ENCODE measurements around the gene PHKA1. TPM values are rescaled to one million over a fixed set of nuclear protein-coding genes. Genes with fewer than 3 reads are reported as not detected.
"Not testable (repeated sequence)": the region's sequence is repeated elsewhere in the genome, so short reads cannot be mapped to it uniquely, and the experiment has no call there.

Gene PHKA1
- total and polyA plus RNA-seq, 4 donors = 0.57 to 5.5 (median 1.4) TPM

DNA sequence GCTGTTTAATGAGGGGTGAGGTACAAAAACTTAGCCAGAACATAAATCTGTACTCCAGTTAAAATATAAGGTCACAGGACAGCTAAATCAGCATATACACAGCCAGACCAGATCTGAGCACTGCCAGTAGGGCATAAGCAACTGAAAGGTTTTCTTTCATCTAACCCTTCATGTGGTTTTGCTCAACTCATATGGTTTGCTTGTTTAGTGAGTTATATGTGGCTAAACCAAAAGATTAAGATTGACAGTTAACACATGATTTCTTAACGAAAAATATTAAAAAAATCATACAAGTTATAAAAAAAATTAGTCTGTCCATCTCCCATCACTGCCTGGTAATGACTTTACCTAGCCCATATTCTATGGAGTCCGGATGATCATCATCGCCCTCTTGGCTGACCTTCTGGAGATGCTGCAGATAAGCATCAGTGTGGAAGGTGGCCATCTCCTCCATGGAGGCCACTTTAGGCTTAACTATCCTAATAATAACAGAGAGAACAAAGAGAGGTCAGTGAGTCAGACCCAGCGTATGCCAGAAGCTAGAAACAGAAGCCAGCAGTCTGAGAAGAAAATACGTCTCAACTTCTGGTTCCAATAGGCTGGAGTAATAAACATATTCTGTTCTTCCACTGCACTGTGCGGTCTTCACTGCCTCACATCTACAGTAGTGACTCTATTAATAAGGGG, 145.6 kb downstream of the PHKA1 start:
- Histone ChIP-seq H3K27ac (ENCODE audit: low read depth in 1 of 2, low read length in 2 of 2) (no peak overlapping the region), H3K27me3 (ENCODE audit: control insufficient read depth in 4 of 4, insufficient read depth in 4 of 4, low read length in 3 of 4) (no peaks in the 10 kb centered on the region), H3K9ac (ENCODE audit: low read depth in 1 of 2, low read length in 2 of 2) (no peak overlapping the region), H3K4me1 (ENCODE audit: control insufficient read depth in 4 of 4, insufficient read depth in 4 of 4, low read length in 3 of 4) (peaks cover 0 to 7% (median 2%) of the 10 kb centered on the region in 4 donors), H3K36me3 (ENCODE audit: control insufficient read depth in 4 of 4, insufficient read depth in 3 of 4, low read depth in 1 of 4, low read length in 3 of 4) (peaks cover 0 to 22% (median 12%) of the 10 kb centered on the region in 4 donors), H3K4me3 (ENCODE audit: low read depth in 1 of 3, low read length in 3 of 3) (no peak overlapping the region), H3K9me3 (ENCODE audit: control insufficient read depth in 4 of 4, low read length in 3 of 4) (no peaks in the 10 kb centered on the region)
- TF ChIP-seq MAX (IDR thresholded peaks at IDR 0.05) (no peak), CTCF (IDR thresholded peaks at IDR 0.05; ENCODE audit: low read depth, low read length, missing input control) (no peak), RAD21 (IDR thresholded peaks at IDR 0.05) (no peak), FOXA1 (IDR thresholded peaks at IDR 0.05) (no peak), ATF3 (IDR thresholded peaks at IDR 0.05) (no peak)
- TF ChIP-seq, protein P1, sequence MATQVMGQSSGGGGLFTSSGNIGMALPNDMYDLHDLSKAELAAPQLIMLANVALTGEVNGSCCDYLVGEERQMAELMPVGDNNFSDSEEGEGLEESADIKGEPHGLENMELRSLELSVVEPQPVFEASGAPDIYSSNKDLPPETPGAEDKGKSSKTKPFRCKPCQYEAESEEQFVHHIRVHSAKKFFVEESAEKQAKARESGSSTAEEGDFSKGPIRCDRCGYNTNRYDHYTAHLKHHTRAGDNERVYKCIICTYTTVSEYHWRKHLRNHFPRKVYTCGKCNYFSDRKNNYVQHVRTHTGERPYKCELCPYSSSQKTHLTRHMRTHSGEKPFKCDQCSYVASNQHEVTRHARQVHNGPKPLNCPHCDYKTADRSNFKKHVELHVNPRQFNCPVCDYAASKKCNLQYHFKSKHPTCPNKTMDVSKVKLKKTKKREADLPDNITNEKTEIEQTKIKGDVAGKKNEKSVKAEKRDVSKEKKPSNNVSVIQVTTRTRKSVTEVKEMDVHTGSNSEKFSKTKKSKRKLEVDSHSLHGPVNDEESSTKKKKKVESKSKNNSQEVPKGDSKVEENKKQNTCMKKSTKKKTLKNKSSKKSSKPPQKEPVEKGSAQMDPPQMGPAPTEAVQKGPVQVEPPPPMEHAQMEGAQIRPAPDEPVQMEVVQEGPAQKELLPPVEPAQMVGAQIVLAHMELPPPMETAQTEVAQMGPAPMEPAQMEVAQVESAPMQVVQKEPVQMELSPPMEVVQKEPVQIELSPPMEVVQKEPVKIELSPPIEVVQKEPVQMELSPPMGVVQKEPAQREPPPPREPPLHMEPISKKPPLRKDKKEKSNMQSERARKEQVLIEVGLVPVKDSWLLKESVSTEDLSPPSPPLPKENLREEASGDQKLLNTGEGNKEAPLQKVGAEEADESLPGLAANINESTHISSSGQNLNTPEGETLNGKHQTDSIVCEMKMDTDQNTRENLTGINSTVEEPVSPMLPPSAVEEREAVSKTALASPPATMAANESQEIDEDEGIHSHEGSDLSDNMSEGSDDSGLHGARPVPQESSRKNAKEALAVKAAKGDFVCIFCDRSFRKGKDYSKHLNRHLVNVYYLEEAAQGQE (IDR thresholded peaks at IDR 0.05) = no peak
- WGBS = 92% methylated on average over 6 of the region's 6 CpGs
- DNase-seq (ENCODE audit: low spot score) = no peak

DNA sequence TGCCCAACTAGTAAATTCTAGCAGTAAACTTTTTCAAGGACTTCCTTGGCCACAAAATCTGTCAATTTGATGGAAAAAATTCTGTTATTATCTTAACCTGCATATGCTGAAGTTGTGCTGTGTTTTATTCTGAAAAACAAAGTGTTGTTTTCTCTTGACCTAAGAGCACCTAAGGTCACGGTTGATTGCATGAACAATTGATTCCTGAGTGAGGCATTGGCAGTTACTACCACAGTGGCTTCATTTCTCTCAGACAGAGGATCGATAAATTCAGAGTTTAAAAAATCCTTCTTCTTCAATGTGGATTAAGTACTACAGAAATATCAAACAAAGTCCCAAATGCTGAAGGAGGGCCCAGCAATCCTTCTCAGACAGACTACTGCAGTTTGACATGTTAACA, 147.7 kb downstream of the PHKA1 start:
- no peak overlapping the region for H3K4me3 ChIP-seq (ENCODE audit: low read depth in 1 of 3, low read length in 3 of 3)
- no peak overlapping the region for H3K9ac ChIP-seq (ENCODE audit: low read depth in 1 of 2, low read length in 2 of 2)
- H3K27ac ChIP-seq (ENCODE audit: low read depth in 1 of 2, low read length in 2 of 2) = no peak overlapping the region
- TF ChIP-seq RXRA (IDR thresholded peaks at IDR 0.05) = peak; percentile 19 to 29
- TF ChIP-seq GABPA (IDR thresholded peaks at IDR 0.05 in 1 of 2, conservative IDR thresholded peaks at IDR 0.05 in 1 of 2) = no peak
- DNase-seq (ENCODE audit: low spot score) = no peak
- peaks cover 0 to 22% (median 12%) of the 10 kb centered on the region in 4 donors for H3K36me3 ChIP-seq (ENCODE audit: control insufficient read depth in 4 of 4, insufficient read depth in 3 of 4, low read depth in 1 of 4, low read length in 3 of 4)
- 42% methylated on average over 2 of the region's 2 CpGs for WGBS
- H3K27me3 ChIP-seq (ENCODE audit: control insufficient read depth in 4 of 4, insufficient read depth in 4 of 4, low read length in 3 of 4) = no peaks in the 10 kb centered on the region
- H3K9me3 ChIP-seq (ENCODE audit: control insufficient read depth in 4 of 4, low read length in 3 of 4) = no peaks in the 10 kb centered on the region
- H3K4me1 ChIP-seq (ENCODE audit: control insufficient read depth in 4 of 4, insufficient read depth in 4 of 4, low read length in 3 of 4) = peaks cover 0 to 5% (median 0%) of the 10 kb centered on the region in 4 donors

DNA sequence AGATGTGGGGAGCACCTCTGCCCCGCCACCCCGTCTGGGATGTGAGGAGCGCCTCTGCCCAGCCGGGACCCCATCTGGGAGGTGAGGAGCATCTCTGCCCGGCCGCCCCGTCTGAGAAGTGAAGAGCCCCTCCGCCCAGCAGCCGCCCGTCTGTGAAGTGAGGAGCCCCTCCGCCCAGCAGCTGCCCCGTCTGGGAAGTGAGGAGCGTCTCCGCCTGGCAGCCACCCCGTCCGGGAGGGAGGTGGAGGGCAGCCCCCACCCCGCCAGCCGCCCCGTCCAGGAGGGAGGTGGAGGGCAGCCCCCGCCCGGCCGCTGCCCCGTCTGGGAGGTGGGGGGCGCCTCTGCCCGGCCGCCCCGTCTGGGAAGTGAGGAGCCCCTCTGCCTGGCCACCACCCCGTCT, 154.5 kb downstream of the PHKA1 start:
- H3K4me3 ChIP-seq (ENCODE audit: low read depth in 1 of 3, low read length in 3 of 3); H3K9ac ChIP-seq (ENCODE audit: low read depth in 1 of 2, low read length in 2 of 2); H3K27me3 ChIP-seq (ENCODE audit: control insufficient read depth in 4 of 4, insufficient read depth in 4 of 4, low read length in 3 of 4); H3K36me3 ChIP-seq (ENCODE audit: control insufficient read depth in 4 of 4, insufficient read depth in 3 of 4, low read depth in 1 of 4, low read length in 3 of 4); H3K9me3 ChIP-seq (ENCODE audit: control insufficient read depth in 4 of 4, low read length in 3 of 4); H3K27ac ChIP-seq (ENCODE audit: low read depth in 1 of 2, low read length in 2 of 2); H3K4me1 ChIP-seq (ENCODE audit: control insufficient read depth in 4 of 4, insufficient read depth in 4 of 4, low read length in 3 of 4); DNase-seq (ENCODE audit: low spot score): not testable (repeated sequence)
- 96% methylated on average over 27 of the region's 28 CpGs for WGBS

Data from liver (tissue), 9 donors.